Stomach (tissue), 4 donors: Measurements from ENCODE around the gene ELOA.

ENCODE experiments used
- POLR2AphosphoS5 ChIP-seq, 3 donors: sonication (generic); formaldehyde crosslinking; IDR thresholded peaks; one replicate each; pipeline ENCODE4 v1.6.1; 2016; ENCODE audit warnings: antibody characterized with exemption in 3 of 3
- TF ChIP-seq, protein P1 (sequence below), 7 experiments: fragments of 450-650 bp in 4 of 7; fragments of 200-600 bp in 3 of 7; sonication (generic) in 3 of 7; IDR thresholded peaks; one replicate each; pipeline ENCODE4 v1.5.1; 2016 to 2019; ENCODE audit warnings: antibody characterized with exemption in 7 of 7, control low read depth in 2 of 7, mild to moderate bottlenecking in 1 of 7

DNA sequence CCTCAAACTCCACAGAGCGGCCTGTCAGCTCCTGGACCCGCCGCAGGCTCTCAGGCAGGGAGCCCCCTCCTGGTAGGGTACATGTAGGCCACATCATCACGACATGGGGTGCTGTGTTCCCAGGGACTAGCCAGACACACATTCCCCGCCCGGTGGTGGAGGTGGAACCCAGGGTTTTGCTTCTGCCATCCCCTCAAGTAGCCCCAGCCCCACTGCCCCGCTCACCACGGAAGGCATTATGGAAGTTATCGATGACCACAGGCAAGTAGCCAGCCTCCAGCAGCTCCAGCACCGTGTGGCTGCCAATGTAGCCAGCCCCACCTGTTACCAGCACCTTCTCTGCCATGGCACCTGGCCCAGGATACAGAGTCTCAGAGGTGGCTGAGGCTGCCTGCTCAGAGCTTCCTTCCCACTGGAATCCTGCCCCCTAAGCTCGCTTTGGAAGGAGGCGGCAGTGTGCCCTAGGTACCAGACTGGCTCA, 55.4 kb downstream of the ELOA start:
- TF ChIP-seq, protein P1, sequence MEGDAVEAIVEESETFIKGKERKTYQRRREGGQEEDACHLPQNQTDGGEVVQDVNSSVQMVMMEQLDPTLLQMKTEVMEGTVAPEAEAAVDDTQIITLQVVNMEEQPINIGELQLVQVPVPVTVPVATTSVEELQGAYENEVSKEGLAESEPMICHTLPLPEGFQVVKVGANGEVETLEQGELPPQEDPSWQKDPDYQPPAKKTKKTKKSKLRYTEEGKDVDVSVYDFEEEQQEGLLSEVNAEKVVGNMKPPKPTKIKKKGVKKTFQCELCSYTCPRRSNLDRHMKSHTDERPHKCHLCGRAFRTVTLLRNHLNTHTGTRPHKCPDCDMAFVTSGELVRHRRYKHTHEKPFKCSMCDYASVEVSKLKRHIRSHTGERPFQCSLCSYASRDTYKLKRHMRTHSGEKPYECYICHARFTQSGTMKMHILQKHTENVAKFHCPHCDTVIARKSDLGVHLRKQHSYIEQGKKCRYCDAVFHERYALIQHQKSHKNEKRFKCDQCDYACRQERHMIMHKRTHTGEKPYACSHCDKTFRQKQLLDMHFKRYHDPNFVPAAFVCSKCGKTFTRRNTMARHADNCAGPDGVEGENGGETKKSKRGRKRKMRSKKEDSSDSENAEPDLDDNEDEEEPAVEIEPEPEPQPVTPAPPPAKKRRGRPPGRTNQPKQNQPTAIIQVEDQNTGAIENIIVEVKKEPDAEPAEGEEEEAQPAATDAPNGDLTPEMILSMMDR (IDR thresholded peaks at IDR 0.05) = no peak
- TF ChIP-seq POLR2AphosphoS5 (IDR thresholded peaks at IDR 0.05) = no peak
